ENCODE measurements around the gene TMEM30B.
A peak's percentile ranks its signal among the peaks of the same experiment; 100 is the strongest.

Gene TMEM30B

DNA sequence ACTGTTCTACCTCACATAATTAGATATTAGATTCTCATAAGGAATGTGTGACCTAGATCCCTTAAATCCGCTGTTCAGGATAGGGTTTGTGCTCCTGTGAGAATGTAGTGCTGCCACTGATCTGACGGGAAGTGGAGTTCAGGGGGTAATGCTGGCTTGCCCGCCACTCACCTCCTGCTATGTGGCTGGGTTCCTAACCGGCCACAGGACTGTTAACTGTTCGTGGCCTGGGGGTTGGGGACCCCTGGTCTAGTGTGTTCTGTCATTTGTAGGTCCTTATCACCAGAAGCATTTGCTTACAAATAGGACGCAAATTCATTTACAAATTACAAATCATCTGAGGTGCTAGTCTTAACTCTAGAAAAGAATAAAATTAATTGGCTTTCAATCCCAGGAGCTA lies 16.4 kb upstream of the TMEM30B start:
- Histone ChIP-seq H3K27ac (ENCODE audit: low read depth, low read length) (no peak overlapping the region), H3K4me3 (ENCODE audit: low read depth in 1 of 2, low read length in 2 of 2) (no peak overlapping the region), H3K9me3 (ENCODE audit: low read length) (no peaks in the 10 kb centered on the region), H3K9ac (ENCODE audit: low read length) (no peak overlapping the region), H3K36me3 (ENCODE audit: insufficient read depth, low read length) (no peaks in the 10 kb centered on the region), H3K27me3 (ENCODE audit: control insufficient read depth in 1 of 2, insufficient read depth in 2 of 2, low read length in 2 of 2) (no peaks in the 10 kb centered on the region), H3K4me1 (ENCODE audit: insufficient read depth, low read length) (no peaks in the 10 kb centered on the region)

DNA sequence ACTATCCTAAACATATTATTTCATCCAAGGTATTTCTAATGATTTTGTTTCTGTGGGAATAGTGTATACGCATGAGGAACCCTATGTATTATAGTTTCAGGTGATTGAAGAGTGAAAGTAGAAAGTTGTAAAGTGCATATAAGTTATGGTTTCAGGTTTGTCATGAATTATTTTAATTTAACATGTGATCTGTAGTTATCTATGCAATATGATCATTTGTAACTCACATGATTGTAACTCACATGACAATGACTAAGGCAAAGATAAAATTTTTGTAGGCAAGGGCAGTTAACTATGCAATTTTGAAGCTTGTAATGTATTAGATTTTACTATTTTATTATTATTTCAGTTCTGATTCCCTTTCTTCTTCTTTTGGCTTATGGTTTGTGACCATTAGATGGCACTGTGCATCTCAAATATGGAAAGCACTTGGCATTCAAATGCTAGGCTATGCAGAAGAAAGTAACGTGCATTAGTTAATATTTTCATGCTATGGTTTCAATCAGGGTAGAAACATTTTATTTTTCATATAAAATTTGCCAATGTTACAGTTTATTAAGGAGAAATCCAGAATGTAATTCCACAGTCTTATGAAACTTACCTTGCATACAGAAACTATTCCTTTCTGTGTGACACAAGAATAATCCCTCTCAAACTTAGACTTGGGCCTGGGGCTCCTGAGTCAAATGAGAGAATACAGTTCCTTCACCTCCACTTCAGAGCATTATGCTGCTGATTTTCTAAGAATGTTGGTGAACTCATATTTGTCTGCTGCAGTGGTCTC lies 15.8 kb upstream of the TMEM30B start:
- H3K36me3 ChIP-seq (ENCODE audit: insufficient read depth, low read length) = no peaks in the 10 kb centered on the region
- H3K4me1 ChIP-seq (ENCODE audit: insufficient read depth, low read length) = no peaks in the 10 kb centered on the region
- no peak overlapping the region for H3K9ac ChIP-seq (ENCODE audit: low read length)
- no peaks in the 10 kb centered on the region for H3K27me3 ChIP-seq (ENCODE audit: control insufficient read depth in 1 of 2, insufficient read depth in 2 of 2, low read length in 2 of 2)
- H3K9me3 ChIP-seq (ENCODE audit: low read length) = no peaks in the 10 kb centered on the region
- no peak overlapping the region for H3K27ac ChIP-seq (ENCODE audit: low read depth, low read length)
- no peak overlapping the region for H3K4me3 ChIP-seq (ENCODE audit: low read depth in 1 of 2, low read length in 2 of 2)

DNA sequence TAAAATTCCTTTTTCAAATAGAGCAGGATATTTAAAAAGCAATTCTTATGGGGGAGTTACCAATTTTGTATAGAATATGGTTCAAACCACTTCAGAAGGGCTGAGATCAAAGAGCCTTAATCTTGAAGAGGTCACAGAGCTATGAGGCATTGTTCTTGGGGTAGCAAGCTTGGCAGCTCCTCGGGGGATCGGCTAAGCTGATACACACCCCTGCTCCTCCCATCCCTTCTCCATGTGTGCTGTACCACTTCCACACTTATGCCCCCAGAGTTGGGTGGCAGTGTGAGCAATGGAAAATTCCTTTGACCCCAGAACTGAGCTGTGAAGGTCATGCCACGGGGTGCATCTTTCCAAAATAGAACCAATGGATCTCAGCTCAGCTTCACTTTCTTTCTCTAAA lies 15.0 kb upstream of the TMEM30B start:
- no peaks in the 10 kb centered on the region for H3K9me3 ChIP-seq (ENCODE audit: low read length)
- H3K27ac ChIP-seq (ENCODE audit: low read depth, low read length) = no peak overlapping the region
- H3K36me3 ChIP-seq (ENCODE audit: insufficient read depth, low read length) = no peaks in the 10 kb centered on the region
- H3K4me1 ChIP-seq (ENCODE audit: insufficient read depth, low read length) = no peaks in the 10 kb centered on the region
- no peak overlapping the region for H3K9ac ChIP-seq (ENCODE audit: low read length)
- H3K27me3 ChIP-seq (ENCODE audit: control insufficient read depth in 1 of 2, insufficient read depth in 2 of 2, low read length in 2 of 2) = no peaks in the 10 kb centered on the region
- H3K4me3 ChIP-seq (ENCODE audit: low read depth in 1 of 2, low read length in 2 of 2) = no peak overlapping the region

- H3K4me3 ChIP-seq (ENCODE audit: low read depth in 1 of 2, low read length in 2 of 2) = no peak overlapping the region
- no peaks in the 10 kb centered on the region for H3K27me3 ChIP-seq (ENCODE audit: control insufficient read depth in 1 of 2, insufficient read depth in 2 of 2, low read length in 2 of 2)
- no peaks in the 10 kb centered on the region for H3K4me1 ChIP-seq (ENCODE audit: insufficient read depth, low read length)
- no peak overlapping the region for H3K27ac ChIP-seq (ENCODE audit: low read depth, low read length)
- H3K36me3 ChIP-seq (ENCODE audit: insufficient read depth, low read length) = no peaks in the 10 kb centered on the region
- H3K9me3 ChIP-seq (ENCODE audit: low read length) = no peaks in the 10 kb centered on the region
- H3K9ac ChIP-seq (ENCODE audit: low read length) = no peak overlapping the region
Measured at GRCh38 chr14:61290701-61291100, 9.6 kb upstream of the TMEM30B start.

- Histone ChIP-seq H3K4me1 (ENCODE audit: insufficient read depth, low read length) (no peaks in the 10 kb centered on the region), H3K27ac (ENCODE audit: low read depth, low read length) (no peak overlapping the region), H3K9ac (ENCODE audit: low read length) (no peak overlapping the region), H3K9me3 (ENCODE audit: low read length) (no peaks in the 10 kb centered on the region), H3K4me3 (ENCODE audit: low read depth in 1 of 2, low read length in 2 of 2) (no peak overlapping the region), H3K36me3 (ENCODE audit: insufficient read depth, low read length) (no peaks in the 10 kb centered on the region), H3K27me3 (ENCODE audit: control insufficient read depth in 1 of 2, insufficient read depth in 2 of 2, low read length in 2 of 2) (no peaks in the 10 kb centered on the region)
Measured at GRCh38 chr14:61288720-61289119, 7.6 kb upstream of the TMEM30B start.

DNA sequence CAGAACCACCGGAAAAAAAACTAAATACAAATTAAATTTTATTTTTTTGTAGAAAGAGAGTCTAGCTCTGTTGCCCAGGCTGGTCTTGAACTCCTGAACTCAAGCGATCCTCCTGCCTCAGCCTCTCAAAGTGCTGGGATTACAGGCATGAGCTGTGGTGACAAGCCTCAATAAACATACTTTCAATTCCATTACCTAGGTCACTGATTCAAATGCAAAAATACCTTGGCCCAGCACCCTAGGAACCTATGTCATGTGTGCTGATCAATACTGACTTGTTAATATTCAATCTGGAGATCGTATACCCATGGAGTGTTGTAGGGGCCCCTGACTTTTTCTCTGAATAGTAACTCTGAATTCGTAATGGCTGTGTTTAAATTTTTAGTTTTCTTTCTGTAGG lies 7.1 kb upstream of the TMEM30B start:
- Histone ChIP-seq H3K27ac (ENCODE audit: low read depth, low read length) (no peak overlapping the region), H3K36me3 (ENCODE audit: insufficient read depth, low read length) (no peaks in the 10 kb centered on the region), H3K9me3 (ENCODE audit: low read length) (no peaks in the 10 kb centered on the region), H3K4me3 (ENCODE audit: low read depth in 1 of 2, low read length in 2 of 2) (no peak overlapping the region), H3K27me3 (ENCODE audit: control insufficient read depth in 1 of 2, insufficient read depth in 2 of 2, low read length in 2 of 2) (no peaks in the 10 kb centered on the region), H3K4me1 (ENCODE audit: insufficient read depth, low read length) (no peaks in the 10 kb centered on the region), H3K9ac (ENCODE audit: low read length) (no peak overlapping the region)

GRCh38 chr14:61287196-61287595 lies 6.1 kb upstream of the TMEM30B start:
- Histone ChIP-seq H3K9me3 (ENCODE audit: low read length) (no peaks in the 10 kb centered on the region), H3K36me3 (ENCODE audit: insufficient read depth, low read length) (no peaks in the 10 kb centered on the region), H3K27ac (ENCODE audit: low read depth, low read length) (no peak overlapping the region), H3K9ac (ENCODE audit: low read length) (no peak overlapping the region), H3K4me3 (ENCODE audit: low read depth in 1 of 2, low read length in 2 of 2) (no peak overlapping the region), H3K4me1 (ENCODE audit: insufficient read depth, low read length) (no peaks in the 10 kb centered on the region), H3K27me3 (ENCODE audit: control insufficient read depth in 1 of 2, insufficient read depth in 2 of 2, low read length in 2 of 2) (no peaks in the 10 kb centered on the region)

DNA sequence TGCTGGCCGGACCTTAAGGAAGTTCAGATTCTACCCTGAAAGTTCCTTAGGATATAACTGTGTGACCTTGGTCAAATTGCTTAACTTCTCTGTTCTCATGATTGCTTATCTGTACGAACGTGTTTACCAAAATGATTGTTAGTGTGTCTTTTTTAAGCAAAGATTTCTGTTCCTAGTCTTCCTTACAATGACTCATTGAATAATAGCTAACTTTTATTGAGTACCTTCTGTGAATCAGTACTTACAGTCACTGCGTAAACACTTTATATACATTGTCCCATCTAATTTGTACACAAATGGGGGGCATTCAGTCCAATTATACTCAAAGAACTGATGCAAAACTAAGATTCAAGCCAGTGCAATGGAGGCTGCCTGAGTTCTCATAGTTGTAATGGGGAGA lies 4.2 kb upstream of the TMEM30B start:
- no peak overlapping the region for H3K4me3 ChIP-seq (ENCODE audit: low read depth in 1 of 2, low read length in 2 of 2)
- H3K9ac ChIP-seq (ENCODE audit: low read length) = no peak overlapping the region
- peaks cover 0 to 11% of the 10 kb centered on the region in 2 donors for H3K27me3 ChIP-seq (ENCODE audit: control insufficient read depth in 1 of 2, insufficient read depth in 2 of 2, low read length in 2 of 2)
- no peaks in the 10 kb centered on the region for H3K9me3 ChIP-seq (ENCODE audit: low read length)
- no peak overlapping the region for H3K27ac ChIP-seq (ENCODE audit: low read depth, low read length)
- no peaks in the 10 kb centered on the region for H3K4me1 ChIP-seq (ENCODE audit: insufficient read depth, low read length)
- H3K36me3 ChIP-seq (ENCODE audit: insufficient read depth, low read length) = no peaks in the 10 kb centered on the region

GRCh38 chr14:61284001-61284400 lies 2.9 kb upstream of the TMEM30B start:
- Histone ChIP-seq H3K4me1 (ENCODE audit: insufficient read depth, low read length) (no peaks in the 10 kb centered on the region), H3K9ac (ENCODE audit: low read length) (no peak overlapping the region), H3K36me3 (ENCODE audit: insufficient read depth, low read length) (no peaks in the 10 kb centered on the region), H3K27ac (ENCODE audit: low read depth, low read length) (no peak overlapping the region), H3K27me3 (ENCODE audit: control insufficient read depth in 1 of 2, insufficient read depth in 2 of 2, low read length in 2 of 2) (peaks cover 10 to 25% of the 10 kb centered on the region in 2 donors), H3K4me3 (ENCODE audit: low read depth in 1 of 2, low read length in 2 of 2) (no peak overlapping the region), H3K9me3 (ENCODE audit: low read length) (no peaks in the 10 kb centered on the region)

DNA sequence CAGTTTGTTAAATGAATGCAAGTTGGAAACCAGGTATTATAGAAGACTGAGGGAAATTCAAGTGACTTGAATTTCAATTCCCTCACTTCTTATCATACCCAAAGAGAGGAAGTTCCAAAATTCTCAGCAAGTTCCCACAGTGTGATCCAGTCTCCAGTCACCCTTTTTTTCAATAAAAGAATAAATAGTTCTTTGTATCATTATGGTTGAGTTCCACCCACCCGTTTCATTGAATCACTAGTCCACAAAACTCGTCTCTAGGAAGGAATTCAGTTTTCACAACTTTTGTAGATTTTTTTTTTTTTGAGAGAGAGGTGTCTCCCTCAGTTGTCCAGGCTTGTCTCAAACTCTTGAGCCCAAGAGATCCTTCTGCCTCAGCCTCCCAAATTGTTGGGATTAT lies 1.6 kb upstream of the TMEM30B start:
- no peaks in the 10 kb centered on the region for H3K36me3 ChIP-seq (ENCODE audit: insufficient read depth, low read length)
- H3K4me1 ChIP-seq (ENCODE audit: insufficient read depth, low read length) = no peaks in the 10 kb centered on the region
- no peak overlapping the region for H3K4me3 ChIP-seq (ENCODE audit: low read depth in 1 of 2, low read length in 2 of 2)
- H3K9me3 ChIP-seq (ENCODE audit: low read length) = no peaks in the 10 kb centered on the region
- H3K9ac ChIP-seq (ENCODE audit: low read length) = no peak overlapping the region
- H3K27me3 ChIP-seq (ENCODE audit: control insufficient read depth in 1 of 2, insufficient read depth in 2 of 2, low read length in 2 of 2) = peaks cover 10 to 25% of the 10 kb centered on the region in 2 donors
- H3K27ac ChIP-seq (ENCODE audit: low read depth, low read length) = no peak overlapping the region

GRCh38 chr14:61281948-61282275 lies 774 bp upstream of the TMEM30B start:
- no peak overlapping the region for H3K4me3 ChIP-seq (ENCODE audit: low read depth in 1 of 2, low read length in 2 of 2)
- H3K9ac ChIP-seq (ENCODE audit: low read length) = no peak overlapping the region
- H3K4me1 ChIP-seq (ENCODE audit: insufficient read depth, low read length) = no peaks in the 10 kb centered on the region
- H3K36me3 ChIP-seq (ENCODE audit: insufficient read depth, low read length) = no peaks in the 10 kb centered on the region
- peaks cover 10 to 25% of the 10 kb centered on the region in 2 donors for H3K27me3 ChIP-seq (ENCODE audit: control insufficient read depth in 1 of 2, insufficient read depth in 2 of 2, low read length in 2 of 2)
- H3K27ac ChIP-seq (ENCODE audit: low read depth, low read length) = no peak overlapping the region
- no peaks in the 10 kb centered on the region for H3K9me3 ChIP-seq (ENCODE audit: low read length)

GRCh38 chr14:61280526-61281185 lies 482 bp downstream of the TMEM30B start:
- no peak overlapping the region for H3K9ac ChIP-seq (ENCODE audit: low read length)
- H3K27ac ChIP-seq (ENCODE audit: low read depth, low read length) = no peak overlapping the region
- peak overlapping the region; percentile 30 for H3K4me3 ChIP-seq (ENCODE audit: low read depth in 1 of 2, low read length in 2 of 2)
- no peaks in the 10 kb centered on the region for H3K4me1 ChIP-seq (ENCODE audit: insufficient read depth, low read length)
- no peaks in the 10 kb centered on the region for H3K36me3 ChIP-seq (ENCODE audit: insufficient read depth, low read length)
- peaks cover 10 to 25% of the 10 kb centered on the region in 2 donors for H3K27me3 ChIP-seq (ENCODE audit: control insufficient read depth in 1 of 2, insufficient read depth in 2 of 2, low read length in 2 of 2)
- H3K9me3 ChIP-seq (ENCODE audit: low read length) = no peaks in the 10 kb centered on the region
